ENCODE measurements around the gene ZNRF4. TPM values are rescaled to one million over a fixed set of nuclear protein-coding genes. Genes with fewer than 3 reads are reported as not detected.

The ZNRF4 gene
- total RNA-seq, 2 experiments from 2014 or later, result not detected

GRCh38 chr19:5440299-5440698 is 14.9 kb upstream of the ZNRF4 start:
- ChIA-PET POLR2A (no interaction called here), CTCF (interaction anchor here (0.6 kb wide), 1 partner anchor 649 kb away, joined by 3 read pairs; the partner anchor contains the start of gene FEM1A)

- ChIA-PET CTCF (no interaction called here), POLR2A (no interaction called here)
Measured at GRCh38 chr19:5443723-5444122, 11.5 kb upstream of the ZNRF4 start.

GRCh38 chr19:5444431-5444830 is 10.8 kb upstream of the ZNRF4 start:
- POLR2A ChIA-PET, result no interaction called here
- CTCF ChIA-PET, result no interaction called here

- ChIA-PET POLR2A (no interaction called here), CTCF (no interaction called here)
Measured at GRCh38 chr19:5445071-5445470, 10.1 kb upstream of the ZNRF4 start.

GRCh38 chr19:5445561-5446055 is 9.6 kb upstream of the ZNRF4 start:
- CTCF ChIA-PET, result interaction anchor here (0.7 kb wide), 1 partner anchor 812 kb away, joined by 4 read pairs; no protein-coding TSS in a partner anchor

GRCh38 chr19:5447700-5448311 is 7.4 kb upstream of the ZNRF4 start:
- ChIA-PET POLR2A (no interaction called here), CTCF (no interaction called here)

More at GRCh38 chr19:5445561-5446055, 9.6 kb upstream of the ZNRF4 start:
- POLR2A ChIA-PET, result no interaction called here

GRCh38 chr19:5448374-5448773 is 6.8 kb upstream of the ZNRF4 start:
- CTCF ChIA-PET, result no interaction called here
- POLR2A ChIA-PET, result no interaction called here

- POLR2A ChIA-PET, result no interaction called here
- CTCF ChIA-PET, result interaction anchor here (0.7 kb wide), 1 partner anchor 90 kb away, joined by 3 read pairs; no protein-coding TSS in a partner anchor
Measured at GRCh38 chr19:5450482-5451126, 4.6 kb upstream of the ZNRF4 start.

- ChIA-PET CTCF (no interaction called here), POLR2A (interaction anchor here (0.6 kb wide), 1 partner anchor 129 kb away, joined by 12 read pairs; no protein-coding TSS in a partner anchor)
Measured at GRCh38 chr19:5451494-5451893, 3.7 kb upstream of the ZNRF4 start.

GRCh38 chr19:5452594-5453565 is 2.3 kb upstream of the ZNRF4 start:
- ChIA-PET POLR2A (no interaction called here), CTCF (no interaction called here)

- CTCF ChIA-PET, result interaction anchor here (0.6 kb wide), 1 partner anchor 555 kb away, joined by 4 read pairs; no protein-coding TSS in a partner anchor
Measured at GRCh38 chr19:5454743-5455142, 474 bp upstream of the ZNRF4 start.

GRCh38 chr19:5456130-5456840 is 1.1 kb downstream of the ZNRF4 start:
- ChIA-PET CTCF (no interaction called here), POLR2A (no interaction called here)

More at GRCh38 chr19:5454743-5455142, 474 bp upstream of the ZNRF4 start:
- POLR2A ChIA-PET, result no interaction called here

GRCh38 chr19:5456841-5457200 is 1.6 kb downstream of the ZNRF4 start:
- POLR2A ChIA-PET, result no interaction called here
- CTCF ChIA-PET, result no interaction called here

GRCh38 chr19:5457709-5458108 is 2.5 kb downstream of the ZNRF4 start:
- ChIA-PET POLR2A (no interaction called here), CTCF (interaction anchor here (0.5 kb wide), 1 partner anchor 44 kb away, joined by 5 read pairs; no protein-coding TSS in a partner anchor)

GRCh38 chr19:5458420-5458819 is 3.2 kb downstream of the ZNRF4 start:
- POLR2A ChIA-PET, result no interaction called here
- CTCF ChIA-PET, result no interaction called here

GRCh38 chr19:5459360-5459759 is 4.1 kb downstream of the ZNRF4 start:
- POLR2A ChIA-PET, result no interaction called here
- CTCF ChIA-PET, result no interaction called here

GRCh38 chr19:5460748-5461147 is 5.5 kb downstream of the ZNRF4 start:
- ChIA-PET CTCF (interaction anchor here (0.6 to 0.7 kb wide), 2 partner anchors 11 to 923 kb away, joined by 3 read pairs; no protein-coding TSS in a partner anchor), POLR2A (no interaction called here)

GRCh38 chr19:5463959-5464358 is 8.7 kb downstream of the ZNRF4 start:
- ChIA-PET CTCF (no interaction called here), POLR2A (no interaction called here)

- ChIA-PET POLR2A (no interaction called here), CTCF (no interaction called here)
Measured at GRCh38 chr19:5466072-5466471, 10.9 kb downstream of the ZNRF4 start.

GRCh38 chr19:5466814-5467291 is 11.6 kb downstream of the ZNRF4 start:
- POLR2A ChIA-PET, result no interaction called here
- CTCF ChIA-PET, result no interaction called here
